ENCODE data around the gene MDFI. TPM values are rescaled to one million over a fixed set of nuclear protein-coding genes. Genes with fewer than 3 reads are reported as not detected.

The MDFI gene
- total RNA-seq, 1 experiment from 2014 or later: not detected

DNA sequence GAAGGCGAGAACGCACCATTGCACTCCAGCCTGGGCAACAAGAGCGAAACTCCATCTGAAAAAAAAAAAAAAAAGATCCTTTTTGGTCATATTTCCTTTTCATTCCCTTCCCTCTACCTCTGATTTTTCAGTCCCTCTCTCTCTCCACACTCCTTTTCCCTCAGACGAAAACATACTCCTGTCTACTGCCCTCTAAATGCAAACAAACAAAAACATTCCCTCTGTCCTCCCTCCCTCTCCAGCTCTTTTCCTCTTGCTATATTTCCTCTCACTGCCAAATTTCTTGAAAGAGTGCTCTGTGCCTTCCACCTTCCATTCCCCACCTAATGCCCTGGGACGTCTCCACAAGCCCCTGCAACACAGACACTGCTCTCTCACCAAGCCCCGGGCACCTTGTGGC is 14.9 kb upstream of the MDFI start:
- peaks cover 7% of the 10 kb centered on the region for H3K9me3 ChIP-seq
- no peak overlapping the region for H3K4me3 ChIP-seq
- no peaks in the 10 kb centered on the region for H3K27me3 ChIP-seq
- DNase-seq: no peak
- no peaks in the 10 kb centered on the region for H3K36me3 ChIP-seq

DNA sequence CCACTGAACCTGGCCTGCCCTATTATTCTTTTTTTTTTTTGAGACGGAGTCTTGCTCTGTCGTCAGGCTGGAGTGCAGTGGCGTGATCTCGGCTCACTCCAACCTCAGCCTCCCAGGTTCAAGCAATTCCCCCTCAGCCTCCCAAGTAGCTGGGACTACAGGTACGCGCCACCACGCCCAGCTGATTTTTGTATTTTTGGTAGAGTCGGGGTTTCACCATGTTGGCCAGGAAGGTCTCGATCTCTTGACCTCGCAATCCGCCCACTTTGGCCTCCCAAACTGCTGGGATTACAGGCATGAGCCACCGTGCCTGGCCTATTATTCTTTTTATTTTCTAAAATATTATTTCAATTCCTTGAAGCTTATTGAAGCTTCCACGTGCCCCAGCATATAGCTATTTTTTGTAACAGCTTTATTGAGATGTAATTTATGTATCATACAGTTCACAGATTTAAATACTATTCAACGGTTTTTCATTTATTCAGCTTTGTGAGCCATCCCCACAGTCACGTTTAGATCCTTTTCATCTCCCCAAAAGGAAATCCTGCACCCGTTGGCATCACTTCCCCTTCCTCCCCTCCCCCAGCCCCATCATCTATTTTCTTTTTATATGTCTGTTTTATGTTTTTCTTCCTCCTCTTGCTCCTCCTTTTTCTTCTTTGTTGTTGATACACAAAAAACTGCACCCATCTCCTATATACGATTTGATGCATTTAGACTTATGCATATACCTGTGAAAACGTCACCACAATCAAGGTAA is 13.5 kb upstream of the MDFI start:
- DNase-seq: no peak
- H3K27me3 ChIP-seq: no peaks in the 10 kb centered on the region
- no peak overlapping the region for H3K4me3 ChIP-seq
- peaks cover 7% of the 10 kb centered on the region for H3K9me3 ChIP-seq
- no peaks in the 10 kb centered on the region for H3K36me3 ChIP-seq

DNA sequence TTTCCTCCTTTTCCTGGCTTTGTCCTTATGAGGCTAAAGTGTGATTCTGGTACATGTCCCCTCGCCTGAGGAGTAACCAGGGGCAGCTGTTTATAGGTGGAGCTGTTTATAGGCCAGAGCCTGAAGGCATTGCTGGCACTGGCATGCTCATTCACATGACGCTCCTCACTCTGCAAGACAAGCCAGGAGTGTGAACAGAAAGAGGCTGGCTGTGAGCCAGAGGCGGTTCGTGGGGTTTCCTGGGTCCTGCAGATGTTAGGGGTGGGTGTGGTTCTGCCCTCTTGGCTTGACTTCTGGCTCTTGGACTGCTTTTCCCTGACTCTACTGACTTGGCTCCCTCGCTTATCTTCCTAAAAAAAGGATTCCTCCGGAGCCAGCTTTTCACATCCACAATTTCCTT is 12.8 kb upstream of the MDFI start:
- peak; percentile 79 for DNase-seq
- Histone ChIP-seq H3K9me3 (peaks cover 7% of the 10 kb centered on the region), H3K4me3 (no peak overlapping the region), H3K27me3 (no peaks in the 10 kb centered on the region), H3K36me3 (no peaks in the 10 kb centered on the region)

DNA sequence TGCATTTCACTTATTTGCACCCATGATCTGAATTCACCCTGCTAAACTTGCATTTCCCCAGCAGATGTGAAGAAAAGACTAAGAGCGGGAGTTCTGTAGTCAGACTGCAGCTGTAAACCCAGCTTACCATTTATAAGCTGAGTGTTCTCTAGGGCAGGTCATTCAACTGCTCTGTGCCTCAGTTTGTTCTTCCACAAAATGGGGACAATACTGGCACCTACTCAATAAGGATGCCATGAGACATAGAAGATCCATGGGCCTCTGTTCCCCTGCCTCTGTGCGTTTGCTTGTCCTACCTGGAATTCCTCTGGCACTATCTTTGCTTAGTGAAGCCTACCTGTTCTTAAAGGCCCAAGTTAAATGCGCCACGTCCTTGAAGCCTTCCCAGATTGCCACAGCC is 12.2 kb upstream of the MDFI start:
- no peak for DNase-seq
- Histone ChIP-seq H3K27me3 (no peaks in the 10 kb centered on the region), H3K36me3 (no peaks in the 10 kb centered on the region)

DNA sequence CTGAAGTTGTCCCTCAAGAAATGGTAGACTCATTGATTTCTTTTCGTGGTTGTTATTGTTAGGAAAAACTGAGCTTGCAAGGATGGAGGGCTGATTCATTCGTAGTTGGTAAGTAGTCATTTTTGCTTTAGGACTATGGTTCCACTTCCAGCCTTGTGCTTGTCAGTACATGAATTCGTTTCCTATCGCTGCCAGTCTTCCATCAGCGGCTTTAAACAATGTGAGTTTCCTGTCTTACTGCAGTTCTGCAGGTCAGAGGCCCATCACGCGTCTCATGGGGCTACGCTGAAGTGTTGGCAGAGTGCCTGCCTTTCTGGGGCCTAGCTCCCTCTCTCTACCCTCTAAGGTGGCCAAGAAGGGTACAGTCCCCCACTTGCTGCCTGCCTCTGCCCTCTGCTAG is 11.4 kb upstream of the MDFI start:
- no peaks in the 10 kb centered on the region for H3K36me3 ChIP-seq
- peaks cover 1% of the 10 kb centered on the region; the same call in 1 of the 2 replicates for H3K9me3 ChIP-seq
- H3K27me3 ChIP-seq: no peaks in the 10 kb centered on the region
- H3K4me3 ChIP-seq: no peak overlapping the region
- DNase-seq: no peak

More for the DNA sequence above, 12.2 kb upstream of the MDFI start:
- peaks cover 5% of the 10 kb centered on the region for H3K9me3 ChIP-seq
- H3K4me3 ChIP-seq: no peak overlapping the region

DNA sequence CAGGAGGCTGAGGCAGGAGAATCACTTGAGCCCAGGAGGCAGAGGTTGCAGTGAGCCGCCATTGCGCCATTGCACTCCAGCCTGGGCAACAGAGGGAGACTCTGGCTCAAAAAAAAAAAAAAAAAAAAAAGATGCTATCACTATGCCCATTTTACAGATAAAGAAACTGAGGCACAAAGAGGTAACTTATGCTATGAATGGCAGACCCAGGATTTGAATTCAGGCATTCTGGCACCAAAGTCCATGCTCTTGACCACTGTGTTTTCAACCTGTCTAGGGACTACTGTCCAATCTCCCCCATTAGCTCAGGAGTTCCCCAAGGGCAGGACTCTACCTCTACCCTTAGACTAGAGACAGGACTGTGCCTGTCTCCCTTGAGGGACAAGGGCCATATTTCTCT is 9.1 kb upstream of the MDFI start:
- Histone ChIP-seq H3K4me3 (no peak overlapping the region), H3K27me3 (no peaks in the 10 kb centered on the region), H3K36me3 (no peaks in the 10 kb centered on the region), H3K9me3 (no peaks in the 10 kb centered on the region)
- DNase-seq: no peak

DNA sequence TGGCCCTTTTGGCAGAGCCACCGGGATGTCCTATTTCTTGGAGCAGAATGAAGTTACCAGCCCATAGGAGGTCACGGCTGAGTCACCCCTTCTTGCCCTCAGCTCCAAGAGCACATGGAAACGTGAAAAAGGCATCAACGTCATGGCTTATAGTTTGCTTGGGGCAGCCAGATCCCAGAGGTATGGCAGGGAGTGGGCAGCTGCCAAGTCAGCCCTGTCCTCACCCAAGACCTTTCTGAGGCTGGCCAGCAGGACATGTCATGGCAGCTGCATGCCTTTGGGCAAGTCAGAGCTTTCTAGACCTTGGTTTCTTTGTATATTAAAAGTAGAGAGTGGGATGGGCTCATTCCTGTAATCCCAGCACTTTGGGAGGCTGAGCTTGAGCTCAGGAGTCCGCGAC is 8.2 kb upstream of the MDFI start:
- no peaks in the 10 kb centered on the region for H3K36me3 ChIP-seq
- no peaks in the 10 kb centered on the region for H3K9me3 ChIP-seq
- no peak overlapping the region for H3K4me3 ChIP-seq
- no peaks in the 10 kb centered on the region for H3K27me3 ChIP-seq
- DNase-seq: no peak

DNA sequence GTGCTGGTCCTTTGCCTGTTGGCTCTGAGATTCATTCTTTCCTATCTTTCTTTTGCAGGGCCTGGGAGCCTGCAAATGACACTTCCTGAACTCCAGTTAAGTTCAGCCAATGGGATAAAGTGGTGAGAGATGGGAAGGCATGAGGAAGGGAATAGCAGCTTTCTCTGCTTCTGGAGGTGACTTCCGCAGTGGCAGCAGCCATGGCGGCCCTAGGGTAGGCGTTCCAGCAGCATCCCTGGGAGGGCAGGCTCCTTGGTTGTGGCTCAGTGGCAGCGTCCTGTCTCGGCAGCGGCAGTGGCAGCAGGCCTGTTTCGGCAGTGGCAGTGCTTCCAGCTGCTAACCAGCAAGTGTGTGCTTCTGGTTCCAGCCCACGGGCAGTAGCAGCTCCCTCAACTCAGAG is 7.3 kb upstream of the MDFI start:
- H3K27me3 ChIP-seq: no peaks in the 10 kb centered on the region
- no peaks in the 10 kb centered on the region for H3K36me3 ChIP-seq
- H3K9me3 ChIP-seq: no peaks in the 10 kb centered on the region
- no peak overlapping the region for H3K4me3 ChIP-seq
- no peak for DNase-seq

DNA sequence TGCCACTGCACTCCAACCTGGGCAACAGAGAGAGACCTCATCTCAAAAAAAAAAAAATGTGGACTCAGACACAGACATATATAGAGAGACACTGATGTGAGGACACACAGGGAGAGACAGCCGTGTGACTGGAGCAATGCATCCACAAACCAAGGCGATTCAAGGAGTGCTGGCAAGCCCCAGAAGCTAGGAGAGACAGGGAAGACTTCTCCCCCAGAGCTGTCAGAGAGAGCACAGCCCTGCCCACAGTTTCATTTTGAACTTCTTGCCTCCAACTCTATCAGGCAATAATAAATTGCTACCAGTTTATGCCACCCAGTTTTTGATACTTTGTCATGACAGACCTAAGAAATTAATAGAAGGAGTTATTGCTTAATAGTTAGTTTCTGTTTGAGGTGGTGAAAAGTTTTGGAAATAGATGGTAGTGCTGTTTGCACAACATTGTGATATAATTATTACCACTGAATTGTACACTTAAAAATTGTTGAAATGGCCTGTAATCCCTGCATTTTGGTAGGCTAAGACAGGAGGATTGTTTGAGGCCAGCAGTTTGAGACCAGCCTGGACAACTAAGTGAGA is 5.1 kb upstream of the MDFI start:
- DNase-seq: no peak
- Histone ChIP-seq H3K36me3 (no peaks in the 10 kb centered on the region), H3K27me3 (no peaks in the 10 kb centered on the region), H3K4me3 (no peak overlapping the region), H3K9me3 (no peaks in the 10 kb centered on the region)

DNA sequence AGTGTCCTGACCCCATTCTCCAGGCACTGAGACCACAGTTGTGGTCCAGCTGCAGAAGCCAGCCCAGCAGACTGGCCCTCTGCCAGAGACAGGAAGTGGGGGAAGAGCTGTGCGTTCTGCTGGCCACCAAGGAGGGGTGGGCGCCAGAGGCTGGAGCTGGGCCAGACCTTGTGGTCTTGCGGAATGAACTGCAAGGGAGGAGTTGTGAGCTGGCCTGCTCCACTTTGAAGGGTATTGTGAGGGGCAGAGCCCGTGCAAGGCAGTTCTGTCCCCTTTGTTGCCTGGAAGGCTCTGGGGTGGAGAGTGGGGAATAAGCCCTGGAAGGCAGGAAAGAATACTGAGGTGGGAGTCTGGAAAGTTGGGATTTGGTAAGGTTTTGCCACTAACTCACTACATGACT is 3.6 kb upstream of the MDFI start:
- Histone ChIP-seq H3K27me3 (no peaks in the 10 kb centered on the region), H3K9me3 (no peaks in the 10 kb centered on the region), H3K4me3 (no peak overlapping the region), H3K36me3 (no peaks in the 10 kb centered on the region)
- DNase-seq: no peak

DNA sequence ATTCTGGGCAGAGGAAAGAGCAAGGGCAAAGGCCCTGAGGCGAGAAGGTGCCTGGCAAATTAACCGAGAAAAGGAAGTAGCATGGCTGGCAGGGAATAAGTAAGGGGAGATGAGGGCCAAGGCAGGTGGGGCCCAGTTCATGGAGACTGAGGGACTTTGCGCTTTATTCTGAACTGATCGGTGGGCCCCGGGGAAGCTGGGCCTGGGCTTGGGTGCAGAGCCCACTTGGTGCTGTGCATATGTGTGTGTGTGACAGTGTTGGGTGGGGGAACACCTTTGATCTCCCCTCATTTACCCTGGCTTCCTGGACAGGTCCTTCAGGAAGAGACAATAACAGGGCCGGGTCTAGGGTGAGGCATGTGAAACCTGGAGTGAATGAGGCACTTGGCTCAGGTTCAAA is 2.9 kb upstream of the MDFI start:
- H3K36me3 ChIP-seq: no peaks in the 10 kb centered on the region
- no peaks in the 10 kb centered on the region for H3K27me3 ChIP-seq
- H3K4me3 ChIP-seq: no peak overlapping the region

DNA sequence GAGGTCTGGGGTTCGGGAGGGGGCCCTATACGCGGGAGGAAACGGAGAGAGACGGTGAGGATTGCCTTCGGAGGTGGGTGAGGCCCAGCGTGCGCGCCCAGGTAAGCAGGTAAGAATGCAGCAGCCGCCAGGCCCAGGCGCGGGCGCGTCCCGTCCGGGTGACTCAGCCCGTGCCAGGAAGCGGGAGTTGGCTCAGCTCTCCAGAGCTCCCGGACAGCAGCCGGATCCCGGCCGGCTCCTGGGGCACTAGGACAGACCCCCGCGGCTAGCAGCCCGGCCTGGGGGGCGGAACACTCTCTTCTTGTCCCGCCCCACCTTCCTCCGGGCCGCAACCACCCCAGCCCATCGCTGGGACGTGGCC is 1.5 kb upstream of the MDFI start:
- Histone ChIP-seq H3K36me3 (no peaks in the 10 kb centered on the region), H3K9me3 (no peaks in the 10 kb centered on the region), H3K4me3 (no peak overlapping the region), H3K27me3 (no peaks in the 10 kb centered on the region)
- DNase-seq: no peak

More for the DNA sequence above, 2.9 kb upstream of the MDFI start:
- DNase-seq: no peak
- H3K9me3 ChIP-seq: no peaks in the 10 kb centered on the region

DNA sequence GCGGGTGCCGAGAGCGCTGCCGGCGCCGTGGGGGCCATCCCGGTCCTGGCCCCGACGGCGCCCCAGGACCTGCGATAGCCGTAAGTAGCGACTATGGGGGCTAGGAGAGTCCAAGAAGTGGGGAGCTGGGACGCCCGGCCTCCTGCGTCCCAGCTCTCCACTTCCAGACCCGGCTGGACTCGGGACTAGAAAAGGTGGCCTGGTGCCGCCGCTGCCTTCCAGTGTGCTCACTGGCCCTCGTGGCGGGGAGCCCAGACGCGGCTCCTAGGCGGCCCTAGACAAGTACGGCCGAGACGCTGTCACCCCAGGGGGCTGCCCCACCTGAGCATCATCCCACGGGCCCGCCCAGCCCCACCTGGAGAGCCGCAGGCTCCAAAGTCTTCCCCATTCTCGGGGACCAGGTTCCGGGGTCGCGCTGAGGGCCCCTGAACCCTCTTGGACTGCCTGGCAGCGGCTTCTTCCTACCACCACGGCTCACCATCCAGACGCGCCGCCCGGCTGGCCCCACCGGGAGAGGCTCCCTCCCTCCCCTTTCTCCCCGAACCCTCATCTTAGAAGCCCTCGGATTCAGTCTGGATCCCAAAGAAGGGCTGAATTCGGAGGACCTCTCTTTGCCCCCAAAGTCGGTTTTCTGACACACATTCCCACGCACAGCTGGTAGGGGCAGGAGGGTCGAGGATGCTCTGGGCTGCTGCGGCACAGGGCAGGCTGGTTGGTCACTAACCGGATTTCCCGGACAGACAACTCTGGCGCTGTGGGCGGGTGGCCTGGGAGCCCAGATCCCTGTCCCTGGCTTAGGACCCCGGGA is 870 bp upstream of the MDFI start:
- Histone ChIP-seq H3K27me3 (no peaks in the 10 kb centered on the region), H3K9me3 (no peaks in the 10 kb centered on the region), H3K4me3 (no peak overlapping the region), H3K36me3 (no peaks in the 10 kb centered on the region)
- DNase-seq: no peak

DNA sequence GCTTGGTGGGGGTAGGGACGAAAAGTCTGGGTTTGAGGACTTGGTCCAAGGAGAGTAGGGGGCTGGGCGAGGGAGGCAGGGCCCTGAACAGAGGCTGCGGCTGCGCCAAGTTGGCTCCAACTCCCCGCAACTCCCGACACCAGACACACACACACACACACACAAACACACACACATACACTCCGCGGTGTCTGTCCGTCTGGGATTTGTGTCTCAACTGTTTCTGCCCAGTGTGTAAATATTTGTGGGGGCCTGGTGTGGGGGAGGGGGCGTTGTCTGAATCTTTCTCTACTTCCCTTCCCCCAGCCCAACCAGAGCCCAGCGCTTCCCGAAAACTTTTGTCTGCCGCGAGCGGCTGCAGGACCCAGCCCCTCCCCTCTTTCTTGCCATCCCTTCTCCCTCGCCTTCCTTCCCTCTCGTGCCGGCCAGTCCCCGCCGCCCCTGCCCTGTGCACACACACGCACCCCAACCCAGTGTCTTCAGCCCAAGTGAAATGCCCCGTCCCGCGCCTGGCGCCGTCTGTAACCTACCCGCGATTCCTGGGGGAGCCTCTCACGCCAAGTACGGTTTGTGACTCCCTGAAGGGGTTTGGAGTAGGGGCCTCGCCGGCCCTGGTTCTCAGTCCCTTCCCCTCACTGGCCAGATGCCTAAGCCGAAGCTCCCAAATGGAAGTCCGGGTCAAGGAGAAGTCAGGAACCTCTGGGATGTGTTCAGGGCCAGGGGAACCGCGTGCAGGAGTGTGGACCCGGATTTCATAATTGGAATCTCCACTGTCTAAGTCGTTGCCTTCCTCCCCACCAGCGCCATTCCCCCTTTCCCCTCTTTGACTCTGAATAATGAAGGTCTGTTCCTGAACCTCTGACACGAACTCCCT is 904 bp downstream of the MDFI start:
- no peaks in the 10 kb centered on the region for H3K9me3 ChIP-seq
- H3K27me3 ChIP-seq: no peaks in the 10 kb centered on the region
- no peaks in the 10 kb centered on the region for H3K36me3 ChIP-seq
- no peak overlapping the region for H3K4me3 ChIP-seq
- DNase-seq: no peak

DNA sequence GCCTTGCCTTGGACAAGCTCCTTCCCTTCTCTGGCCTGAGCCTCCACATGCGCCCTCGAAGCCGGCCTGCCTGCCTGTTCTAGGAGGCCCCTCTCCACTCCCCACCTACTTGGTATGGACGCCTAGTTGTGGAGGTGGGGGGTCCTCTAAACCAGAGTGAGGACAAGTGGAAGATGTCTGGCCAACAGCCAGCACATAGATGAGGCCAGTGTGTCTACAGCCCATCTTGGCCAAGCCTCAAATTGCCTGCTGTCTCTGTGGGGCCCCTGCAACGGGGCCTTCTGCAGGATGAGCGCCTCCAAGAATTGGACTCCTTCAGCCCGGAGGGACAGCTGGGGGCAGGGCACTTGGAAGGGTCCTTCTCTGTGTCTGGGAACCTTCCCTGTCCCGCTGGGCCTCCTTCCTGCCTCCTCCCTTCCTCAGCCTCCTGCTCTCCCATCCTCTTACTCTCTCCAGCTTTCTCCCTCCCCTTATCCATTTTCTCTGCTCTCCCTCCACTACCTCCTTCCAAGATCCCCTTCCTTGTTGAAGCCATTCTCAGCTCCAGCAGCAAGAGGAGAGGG is 1.6 kb downstream of the MDFI start:
- H3K4me3 ChIP-seq: no peak overlapping the region
- no peaks in the 10 kb centered on the region for H3K9me3 ChIP-seq
- DNase-seq: no peak
- H3K27me3 ChIP-seq: no peaks in the 10 kb centered on the region
- no peaks in the 10 kb centered on the region for H3K36me3 ChIP-seq

DNA sequence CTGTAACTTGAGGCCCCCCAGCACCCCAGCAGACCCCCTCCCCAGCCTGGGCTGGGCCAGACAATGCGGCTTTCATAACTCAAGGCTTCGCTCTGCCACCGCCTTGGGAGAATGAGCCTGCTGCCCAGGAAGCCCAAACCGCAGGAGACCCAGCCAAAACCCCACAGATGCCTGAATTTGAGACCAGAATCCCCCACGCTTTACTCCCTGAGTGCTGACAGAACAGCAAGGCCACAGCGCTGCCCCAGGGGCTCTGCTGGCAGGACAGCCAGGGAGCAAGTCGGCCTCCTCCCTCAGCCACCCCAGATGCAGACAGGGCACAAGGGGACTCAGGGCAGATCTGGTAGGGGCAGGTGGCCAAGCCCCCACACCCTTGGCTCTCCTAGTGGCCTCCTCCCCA is 2.2 kb downstream of the MDFI start:
- Histone ChIP-seq H3K4me3 (no peak overlapping the region), H3K36me3 (no peaks in the 10 kb centered on the region), H3K9me3 (no peaks in the 10 kb centered on the region), H3K27me3 (no peaks in the 10 kb centered on the region)
- no peak for DNase-seq
